OCI-LY7 (cell line): Measurements from ENCODE around the gene CAB39.

Source experiments
- CTCF ChIP-seq: fragments of 200-600 bp; sonication (generic); conservative IDR thresholded peaks from 2 replicates; pipeline ENCODE4 v1.5.1; 2014; ENCODE audit warnings: mild to moderate bottlenecking, antibody characterized with exemption, low read length, moderate library complexity, mixed read lengths
- EZH2phosphoT487 ChIP-seq: fragments of 200-600 bp; sonication (generic); IDR thresholded peaks from 2 replicates; pipeline ENCODE4 v1.6.1; 2018; ENCODE audit warnings: low read depth, borderline replicate concordance, mild to moderate bottlenecking, mixed run types, antibody characterized with exemption, low read length, moderate library complexity, mixed read lengths

GRCh38 chr2:230790981-230791380, 78.3 kb downstream of the CAB39 start:
- no peak for TF ChIP-seq CTCF
- TF ChIP-seq EZH2phosphoT487: no peak
